ENCODE measurements around the gene NF2.

GRCh38 chr22:29733362-29734201 lies 130.1 kb downstream of the NF2 start:
- no peak for TF ChIP-seq POLR2A (IDR thresholded peaks at IDR 0.05)
- no peak for TF ChIP-seq CTCF (IDR thresholded peaks at IDR 0.05)

All from testis (tissue), 2 donors.